Trophoblast cell (in vitro differentiated cells and primary cell): Measurements from ENCODE around the gene DYRK1A.
A peak's percentile ranks its signal among the peaks of the same experiment; 100 is the strongest.

Experiments
- DNase-seq, 2 donors: peaks; one replicate each; pipeline ENCODE4 v3.0.0-alpha.2; 2016
- H2AFZ ChIP-seq: 2 replicates; pipeline ENCODE4 v1.6.1; 2013; ENCODE audit warnings: low read length, moderate library complexity, mild to moderate bottlenecking; ENCODE audit not compliant: insufficient read depth, poor library complexity
- H2AK5ac ChIP-seq: 2 replicates; pipeline ENCODE4 v1.6.1; 2013; ENCODE audit warnings: mild to moderate bottlenecking, low read length
- H2BK120ac ChIP-seq: 2 replicates; pipeline ENCODE4 v1.6.1; 2013; ENCODE audit warnings: low read length, mild to moderate bottlenecking, moderate library complexity; ENCODE audit not compliant: insufficient read depth, poor library complexity
- H2BK12ac ChIP-seq: 2 replicates; pipeline ENCODE4 v1.6.1; 2013; ENCODE audit warnings: mild to moderate bottlenecking, low read length, moderate library complexity
- H2BK5ac ChIP-seq: 2 replicates; pipeline ENCODE4 v1.6.1; 2013; ENCODE audit warnings: low read length, low read depth, moderate library complexity, mild to moderate bottlenecking; ENCODE audit not compliant: poor library complexity
- H3K14ac ChIP-seq: 2 replicates; pipeline ENCODE4 v1.6.1; 2013; ENCODE audit warnings: mild to moderate bottlenecking, low read length
- H3K18ac ChIP-seq: 2 replicates; pipeline ENCODE4 v1.6.1; 2013; ENCODE audit warnings: mild to moderate bottlenecking, low read length
- H3K23ac ChIP-seq: 2 replicates; pipeline ENCODE4 v1.6.1; 2013; ENCODE audit warnings: low read length
- H3K27ac ChIP-seq: 2 replicates; pipeline ENCODE4 v1.5.1; 2013; ENCODE audit warnings: low read depth, mild to moderate bottlenecking, inconsistent platforms, low read length, moderate library complexity
- H3K27me3 ChIP-seq: 2 replicates; pipeline ENCODE4 v1.6.1; 2013; ENCODE audit warnings: inconsistent platforms, mild to moderate bottlenecking, low read length, moderate library complexity; ENCODE audit not compliant: insufficient read depth
- H3K36me3 ChIP-seq, 2 experiments: 1 replicate in 1 of 2; 2 replicates in 1 of 2; pipeline ENCODE4 v1.6.1; 2013; ENCODE audit warnings: low read length in 2 of 2, mild to moderate bottlenecking in 2 of 2, moderate library complexity in 1 of 2; ENCODE audit not compliant: insufficient read depth in 2 of 2, control insufficient read depth in 1 of 2
- H3K4ac ChIP-seq: 2 replicates; pipeline ENCODE4 v1.6.1; 2013; ENCODE audit warnings: low read depth, mild to moderate bottlenecking, low read length, moderate library complexity
- H3K4me1 ChIP-seq, 2 experiments: 1 replicate in 1 of 2; 2 replicates in 1 of 2; pipeline ENCODE4 v1.6.1; 2013; ENCODE audit warnings: low read length in 2 of 2, mild to moderate bottlenecking in 2 of 2, moderate library complexity in 1 of 2; ENCODE audit not compliant: insufficient read depth in 2 of 2, control insufficient read depth in 1 of 2
- H3K4me2 ChIP-seq: 2 replicates; pipeline ENCODE4 v1.6.1; 2013; ENCODE audit warnings: inconsistent platforms, mild to moderate bottlenecking, low read length, moderate library complexity
- H3K4me3 ChIP-seq: 2 replicates; pipeline ENCODE4 v1.5.1; 2013; ENCODE audit warnings: mild to moderate bottlenecking, low read depth, low read length, inconsistent platforms
- H3K79me1 ChIP-seq: one replicate; pipeline ENCODE4 v1.6.1; 2013; ENCODE audit warnings: low read length
- H3K79me2 ChIP-seq: 2 replicates; pipeline ENCODE4 v1.6.1; 2013; ENCODE audit warnings: low read length, mild to moderate bottlenecking; ENCODE audit not compliant: control insufficient read depth, insufficient read depth, poor library complexity
- H3K9ac ChIP-seq: 2 replicates; pipeline ENCODE4 v1.6.1; 2013; ENCODE audit warnings: mild to moderate bottlenecking, low read length
- H3K9me3 ChIP-seq: 2 replicates; pipeline ENCODE4 v1.6.1; 2013; ENCODE audit warnings: low read depth, mild to moderate bottlenecking, control low read depth, inconsistent platforms, low read length; ENCODE audit not compliant: insufficient read depth
- H4K12ac ChIP-seq: 2 replicates; pipeline ENCODE4 v1.6.1; 2013; ENCODE audit warnings: low read depth, mild to moderate bottlenecking, low read length, moderate library complexity
- H4K8ac ChIP-seq: 2 replicates; pipeline ENCODE4 v1.6.1; 2013; ENCODE audit warnings: low read depth, mild to moderate bottlenecking, low read length, moderate library complexity
- H4K91ac ChIP-seq: one replicate; pipeline ENCODE4 v1.6.1; 2013; ENCODE audit warnings: low read depth, mild to moderate bottlenecking, low read length, moderate library complexity
- WGBS: extraction: QIAGEN DNeasy Blood & Tissue Kit; methylation state at CpG from one replicate; pipeline ENCODE4 v1.1.7; 2013; ENCODE audit warnings: missing lambda C conversion rate; ENCODE audit not compliant: insufficient read length, insufficient coverage; ENCODE audit errors: extremely low coverage; 5-methylcytosine and 5-hydroxymethylcytosine counted together

The DYRK1A gene

GRCh38 chr21:37560385-37560784, 193.8 kb downstream of the DYRK1A start:
- no CpG with 5 or more reads among the region's 5 CpGs for WGBS
- no peak overlapping the region for H4K12ac ChIP-seq
- H3K4me2 ChIP-seq: no peak overlapping the region
- DNase-seq: no peak
- no peak overlapping the region for H2BK12ac ChIP-seq
- no peak overlapping the region for H2AK5ac ChIP-seq
- H3K79me1 ChIP-seq: peaks cover 6% of the 10 kb centered on the region
- H3K4ac ChIP-seq: no peak overlapping the region
- H3K14ac ChIP-seq: no peak overlapping the region
- no peaks in the 10 kb centered on the region for H3K79me2 ChIP-seq
- H3K4me1 ChIP-seq: peaks cover 8 to 20% of the 10 kb centered on the region in 2 experiments
- no peak overlapping the region for H3K18ac ChIP-seq
- no peak overlapping the region for H2BK120ac ChIP-seq
- no peak overlapping the region for H2BK5ac ChIP-seq
- no peak overlapping the region for H3K27ac ChIP-seq
- H4K91ac ChIP-seq: no peak overlapping the region
- peaks cover 5% of the 10 kb centered on the region for H3K9me3 ChIP-seq
- H4K8ac ChIP-seq: no peak overlapping the region
- H2AFZ ChIP-seq: no peak overlapping the region
- no peaks in the 10 kb centered on the region for H3K36me3 ChIP-seq
- H3K23ac ChIP-seq: no peak overlapping the region
- H3K9ac ChIP-seq: no peak overlapping the region
- H3K27me3 ChIP-seq: no peaks in the 10 kb centered on the region
- no peak overlapping the region for H3K4me3 ChIP-seq

- H2BK12ac ChIP-seq: no peak overlapping the region
- H3K9ac ChIP-seq: no peak overlapping the region
- no peaks in the 10 kb centered on the region for H3K36me3 ChIP-seq
- H3K27me3 ChIP-seq: no peaks in the 10 kb centered on the region
- H3K4me2 ChIP-seq: no peak overlapping the region
- no peak overlapping the region for H3K23ac ChIP-seq
- H3K18ac ChIP-seq: no peak overlapping the region
- no CpG with 5 or more reads among the region's 7 CpGs for WGBS
- no peaks in the 10 kb centered on the region for H3K79me2 ChIP-seq
- no peak overlapping the region for H3K4ac ChIP-seq
- no peak overlapping the region for H4K8ac ChIP-seq
- H4K91ac ChIP-seq: no peak overlapping the region
- peaks cover 5% of the 10 kb centered on the region for H3K9me3 ChIP-seq
- H2AFZ ChIP-seq: no peak overlapping the region
- no peak overlapping the region for H2BK120ac ChIP-seq
- H3K27ac ChIP-seq: no peak overlapping the region
- no peak overlapping the region for H3K14ac ChIP-seq
- no peak overlapping the region for H2BK5ac ChIP-seq
- H3K4me1 ChIP-seq: peaks cover 8 to 20% of the 10 kb centered on the region in 2 experiments
- H3K4me3 ChIP-seq: no peak overlapping the region
- H3K79me1 ChIP-seq: peaks cover 6% of the 10 kb centered on the region
- no peak for DNase-seq
- no peak overlapping the region for H4K12ac ChIP-seq
- no peak overlapping the region for H2AK5ac ChIP-seq
Measured at GRCh38 chr21:37561506-37561905, 194.9 kb downstream of the DYRK1A start.

GRCh38 chr21:37561941-37562919, 195.7 kb downstream of the DYRK1A start:
- H2BK120ac ChIP-seq: no peak overlapping the region
- no peak overlapping the region for H2AK5ac ChIP-seq
- H2BK5ac ChIP-seq: no peak overlapping the region
- no peak overlapping the region for H3K4ac ChIP-seq
- peaks cover 6% of the 10 kb centered on the region for H3K79me1 ChIP-seq
- H3K9ac ChIP-seq: no peak overlapping the region
- no peak overlapping the region for H2AFZ ChIP-seq
- H3K4me3 ChIP-seq: no peak overlapping the region
- WGBS: no CpG with 5 or more reads among the region's 11 CpGs
- H4K91ac ChIP-seq: no peak overlapping the region
- no peak overlapping the region for H3K14ac ChIP-seq
- H3K27ac ChIP-seq: no peak overlapping the region
- no peak overlapping the region for H3K4me2 ChIP-seq
- peaks cover 5% of the 10 kb centered on the region for H3K9me3 ChIP-seq
- no peak overlapping the region for H4K12ac ChIP-seq
- DNase-seq: no peak
- no peaks in the 10 kb centered on the region for H3K79me2 ChIP-seq
- H4K8ac ChIP-seq: no peak overlapping the region
- peaks cover 8 to 20% of the 10 kb centered on the region in 2 experiments for H3K4me1 ChIP-seq
- no peak overlapping the region for H3K18ac ChIP-seq
- H3K27me3 ChIP-seq: no peaks in the 10 kb centered on the region
- no peak overlapping the region for H3K23ac ChIP-seq
- no peaks in the 10 kb centered on the region for H3K36me3 ChIP-seq
- no peak overlapping the region for H2BK12ac ChIP-seq

- H2BK5ac ChIP-seq: no peak overlapping the region
- H3K4me1 ChIP-seq: peaks cover 8 to 20% of the 10 kb centered on the region in 2 experiments
- no peaks in the 10 kb centered on the region for H3K27me3 ChIP-seq
- H3K9ac ChIP-seq: no peak overlapping the region
- H2BK12ac ChIP-seq: no peak overlapping the region
- H2AFZ ChIP-seq: peak overlapping the region; percentile 41
- H3K4me3 ChIP-seq: peak overlapping the region; percentile 66
- H2BK120ac ChIP-seq: no peak overlapping the region
- peaks cover 5% of the 10 kb centered on the region for H3K9me3 ChIP-seq
- peak overlapping the region; percentile 19 for H3K18ac ChIP-seq
- peak overlapping the region; percentile 27 for H2AK5ac ChIP-seq
- peak overlapping the region; percentile 55 for H4K91ac ChIP-seq
- peak overlapping the region; percentile 13 for H4K12ac ChIP-seq
- no peak overlapping the region for H3K4ac ChIP-seq
- H3K27ac ChIP-seq: peak overlapping the region; percentile 21
- peak overlapping the region; percentile 75 for H4K8ac ChIP-seq
- H3K4me2 ChIP-seq: peak overlapping the region; percentile 81
- no peaks in the 10 kb centered on the region for H3K79me2 ChIP-seq
- H3K14ac ChIP-seq: peak overlapping the region; percentile 11
- H3K36me3 ChIP-seq: no peaks in the 10 kb centered on the region
- no peak overlapping the region for H3K23ac ChIP-seq
- WGBS: no CpG with 5 or more reads among the region's 22 CpGs
- H3K79me1 ChIP-seq: peaks cover 6% of the 10 kb centered on the region
- peak; percentile 13 to 38 for DNase-seq
Measured at GRCh38 chr21:37562920-37563640, 196.5 kb downstream of the DYRK1A start.
